Neural cell (in vitro differentiated cells): Measurements from ENCODE around the gene APOB. TPM values are rescaled to one million over a fixed set of nuclear protein-coding genes. Genes with fewer than 3 reads are reported as not detected.

Experiments used
- H2AFZ ChIP-seq: fragments of 200-600, 300-800 bp; sonication (generic), shearing (Covaris generic); 2 replicates; pipeline ENCODE4 v1.6.0; 2014; ENCODE audit warnings: low read depth, mild to moderate bottlenecking, antibody characterized with exemption, low read length, moderate library complexity
- H3F3A ChIP-seq: fragments of 200-600 bp; shearing (Covaris generic); 2 replicates; pipeline ENCODE4 v1.6.1; 2016; ENCODE audit warnings: mild to moderate bottlenecking, moderate library complexity, mixed read lengths, antibody characterized with exemption, low read length; ENCODE audit not compliant: insufficient read depth, poor library complexity, severe bottlenecking
- H3K27ac ChIP-seq: fragments of 200-600, 300-800 bp; sonication (generic), shearing (Covaris generic); 2 replicates; pipeline ENCODE4 v1.5.1; 2014; ENCODE audit warnings: mild to moderate bottlenecking, low read length, moderate library complexity
- H3K27me3 ChIP-seq: fragments of 300-800, 200-600 bp; sonication (generic), shearing (Covaris generic); 2 replicates; pipeline ENCODE4 v1.6.0; 2014; ENCODE audit warnings: mild to moderate bottlenecking, low read depth, low read length, moderate library complexity; ENCODE audit not compliant: insufficient read depth
- H3K36me3 ChIP-seq: fragments of 300-800, 200-600 bp; sonication (generic), shearing (Covaris generic); 2 replicates; pipeline ENCODE4 v1.5.1; 2014; ENCODE audit warnings: mild to moderate bottlenecking, antibody characterized with exemption, low read length, moderate library complexity; ENCODE audit not compliant: insufficient read depth
- H3K4me2 ChIP-seq: fragments of 300-800, 200-600 bp; sonication (generic), shearing (Covaris generic); 2 replicates; pipeline ENCODE4 v1.6.0; 2014; ENCODE audit warnings: mild to moderate bottlenecking, low read length
- H3K4me3 ChIP-seq: fragments of 300-800, 200-600 bp; sonication (generic), shearing (Covaris generic); 2 replicates; pipeline ENCODE4 v1.5.1; 2014; ENCODE audit warnings: mild to moderate bottlenecking, low read length, moderate library complexity
- H3K79me2 ChIP-seq: fragments of 200-600 bp; shearing (Covaris generic); replicated peaks from 2 replicates; pipeline ENCODE4 v1.6.0; 2014; ENCODE audit warnings: mild to moderate bottlenecking, low read length, moderate library complexity; ENCODE audit not compliant: insufficient read depth
- H3K9ac ChIP-seq: fragments of 300-800, 200-600 bp; sonication (generic), shearing (Covaris generic); 2 replicates; pipeline ENCODE4 v1.6.1; 2016; ENCODE audit warnings: mild to moderate bottlenecking, low read length, mixed read lengths
- H3K9me2 ChIP-seq: fragments of 200-600 bp; shearing (Covaris generic); 2 replicates; pipeline ENCODE4 v1.6.1; 2016; ENCODE audit warnings: mild to moderate bottlenecking, low read length, mixed read lengths; ENCODE audit not compliant: insufficient read depth
- H3K9me3 ChIP-seq: fragments of 200-600, 300-800 bp; sonication (generic), shearing (Covaris generic); 2 replicates; pipeline ENCODE4 v1.6.1; 2016; ENCODE audit warnings: mild to moderate bottlenecking, mixed run types, low read length, moderate library complexity, mixed read lengths
- H4K20me1 ChIP-seq: fragments of 200-600 bp; shearing (Covaris generic); 2 replicates; pipeline ENCODE4 v1.6.1; 2016; ENCODE audit warnings: mild to moderate bottlenecking, mixed run types; ENCODE audit not compliant: insufficient read depth
- EP300 ChIP-seq: fragments of 450-650 bp; conservative IDR thresholded peaks from 2 replicates; pipeline ENCODE4 v1.6.1; 2014; ENCODE audit warnings: antibody characterized with exemption, mild to moderate bottlenecking, moderate library complexity; ENCODE audit not compliant: poor library complexity, severe bottlenecking
- EZH2 ChIP-seq: fragments of 200-600, 300-800 bp; shearing (Covaris generic), sonication (generic); IDR thresholded peaks from 2 replicates; pipeline ENCODE4 v1.6.1; 2014; ENCODE audit warnings: antibody characterized with exemption, low read length, borderline replicate concordance, mild to moderate bottlenecking; ENCODE audit not compliant: insufficient read depth, poor library complexity, severe bottlenecking
- MXI1 ChIP-seq: fragments of 450-650 bp; conservative IDR thresholded peaks from 2 replicates; pipeline ENCODE4 v1.6.1; 2014; ENCODE audit warnings: antibody characterized with exemption, mild to moderate bottlenecking; ENCODE audit not compliant: poor library complexity, severe bottlenecking
- POLR2AphosphoS5 ChIP-seq: IDR thresholded peaks from 2 replicates; pipeline ENCODE4 v1.6.1; 2012
- RAD21 ChIP-seq: fragments of 450-650 bp; conservative IDR thresholded peaks from 2 replicates; pipeline ENCODE4 v1.6.1; 2014; ENCODE audit warnings: antibody characterized with exemption, mild to moderate bottlenecking, moderate library complexity
- SMC3 ChIP-seq: fragments of 450-650 bp; conservative IDR thresholded peaks from 2 replicates; pipeline ENCODE4 v1.6.1; 2014; ENCODE audit warnings: antibody characterized with exemption, mild to moderate bottlenecking, moderate library complexity; ENCODE audit not compliant: poor library complexity
- TAF1 ChIP-seq: IDR thresholded peaks from 2 replicates; pipeline ENCODE4 v1.6.1; 2012; ENCODE audit warnings: low read depth
- polyA plus RNA-seq: library from polyadenylated mRNA; depleted of rRNA; stranded (reverse); fragments of >200 nt; gene quantifications from 2 replicates; pipeline ENCODE4 v1.2.3, GENCODE V29; 2014
- TF ChIP-seq, protein P1 (sequence below): IDR thresholded peaks from 2 replicates; pipeline ENCODE4 v1.6.1; 2012; ENCODE audit warnings: borderline replicate concordance
- TF ChIP-seq, protein P2 (sequence below): fragments of 450-650 bp; IDR thresholded peaks from 2 replicates; pipeline ENCODE4 v1.5.1; 2014; ENCODE audit warnings: antibody characterized with exemption, mild to moderate bottlenecking, moderate library complexity; ENCODE audit not compliant: poor library complexity, severe bottlenecking

APOB gene
- polyA plus RNA-seq, 1 donor from 2014 or later, result not detected

DNA sequence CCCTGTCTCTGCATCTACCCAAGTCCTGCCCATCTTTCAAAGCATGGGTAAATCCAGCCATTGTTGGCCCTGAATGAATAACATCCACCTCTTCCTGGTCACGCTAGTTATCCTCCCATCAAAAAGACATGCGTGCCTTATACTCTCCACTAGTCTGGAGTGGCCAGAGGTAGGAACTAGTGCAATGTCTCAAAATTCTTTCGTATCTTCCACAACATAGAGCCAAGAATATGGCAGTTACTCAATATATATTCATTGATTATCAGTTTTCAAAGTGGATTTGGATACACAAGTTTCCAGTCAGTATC is 8.9 kb downstream of the APOB start:
- TF ChIP-seq MXI1, result no peak
- no peak for TF ChIP-seq EP300
- TF ChIP-seq, protein P1, sequence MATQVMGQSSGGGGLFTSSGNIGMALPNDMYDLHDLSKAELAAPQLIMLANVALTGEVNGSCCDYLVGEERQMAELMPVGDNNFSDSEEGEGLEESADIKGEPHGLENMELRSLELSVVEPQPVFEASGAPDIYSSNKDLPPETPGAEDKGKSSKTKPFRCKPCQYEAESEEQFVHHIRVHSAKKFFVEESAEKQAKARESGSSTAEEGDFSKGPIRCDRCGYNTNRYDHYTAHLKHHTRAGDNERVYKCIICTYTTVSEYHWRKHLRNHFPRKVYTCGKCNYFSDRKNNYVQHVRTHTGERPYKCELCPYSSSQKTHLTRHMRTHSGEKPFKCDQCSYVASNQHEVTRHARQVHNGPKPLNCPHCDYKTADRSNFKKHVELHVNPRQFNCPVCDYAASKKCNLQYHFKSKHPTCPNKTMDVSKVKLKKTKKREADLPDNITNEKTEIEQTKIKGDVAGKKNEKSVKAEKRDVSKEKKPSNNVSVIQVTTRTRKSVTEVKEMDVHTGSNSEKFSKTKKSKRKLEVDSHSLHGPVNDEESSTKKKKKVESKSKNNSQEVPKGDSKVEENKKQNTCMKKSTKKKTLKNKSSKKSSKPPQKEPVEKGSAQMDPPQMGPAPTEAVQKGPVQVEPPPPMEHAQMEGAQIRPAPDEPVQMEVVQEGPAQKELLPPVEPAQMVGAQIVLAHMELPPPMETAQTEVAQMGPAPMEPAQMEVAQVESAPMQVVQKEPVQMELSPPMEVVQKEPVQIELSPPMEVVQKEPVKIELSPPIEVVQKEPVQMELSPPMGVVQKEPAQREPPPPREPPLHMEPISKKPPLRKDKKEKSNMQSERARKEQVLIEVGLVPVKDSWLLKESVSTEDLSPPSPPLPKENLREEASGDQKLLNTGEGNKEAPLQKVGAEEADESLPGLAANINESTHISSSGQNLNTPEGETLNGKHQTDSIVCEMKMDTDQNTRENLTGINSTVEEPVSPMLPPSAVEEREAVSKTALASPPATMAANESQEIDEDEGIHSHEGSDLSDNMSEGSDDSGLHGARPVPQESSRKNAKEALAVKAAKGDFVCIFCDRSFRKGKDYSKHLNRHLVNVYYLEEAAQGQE, result no peak
- no peak for TF ChIP-seq POLR2AphosphoS5
- no peak for TF ChIP-seq RAD21
- TF ChIP-seq TAF1, result no peak
- TF ChIP-seq SMC3, result no peak
- no peak for TF ChIP-seq EZH2
- TF ChIP-seq, protein P2, sequence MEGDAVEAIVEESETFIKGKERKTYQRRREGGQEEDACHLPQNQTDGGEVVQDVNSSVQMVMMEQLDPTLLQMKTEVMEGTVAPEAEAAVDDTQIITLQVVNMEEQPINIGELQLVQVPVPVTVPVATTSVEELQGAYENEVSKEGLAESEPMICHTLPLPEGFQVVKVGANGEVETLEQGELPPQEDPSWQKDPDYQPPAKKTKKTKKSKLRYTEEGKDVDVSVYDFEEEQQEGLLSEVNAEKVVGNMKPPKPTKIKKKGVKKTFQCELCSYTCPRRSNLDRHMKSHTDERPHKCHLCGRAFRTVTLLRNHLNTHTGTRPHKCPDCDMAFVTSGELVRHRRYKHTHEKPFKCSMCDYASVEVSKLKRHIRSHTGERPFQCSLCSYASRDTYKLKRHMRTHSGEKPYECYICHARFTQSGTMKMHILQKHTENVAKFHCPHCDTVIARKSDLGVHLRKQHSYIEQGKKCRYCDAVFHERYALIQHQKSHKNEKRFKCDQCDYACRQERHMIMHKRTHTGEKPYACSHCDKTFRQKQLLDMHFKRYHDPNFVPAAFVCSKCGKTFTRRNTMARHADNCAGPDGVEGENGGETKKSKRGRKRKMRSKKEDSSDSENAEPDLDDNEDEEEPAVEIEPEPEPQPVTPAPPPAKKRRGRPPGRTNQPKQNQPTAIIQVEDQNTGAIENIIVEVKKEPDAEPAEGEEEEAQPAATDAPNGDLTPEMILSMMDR, result no peak
- no peaks in the 10 kb centered on the region for H3F3A ChIP-seq
- no peaks in the 10 kb centered on the region for H3K27me3 ChIP-seq
- H3K79me2 ChIP-seq, result no peaks in the 10 kb centered on the region
- H3K4me2 ChIP-seq, result no peak overlapping the region
- no peaks in the 10 kb centered on the region for H3K9me3 ChIP-seq
- H3K27ac ChIP-seq, result no peak overlapping the region
- H3K9me2 ChIP-seq, result no peaks in the 10 kb centered on the region
- no peaks in the 10 kb centered on the region for H4K20me1 ChIP-seq
- H3K9ac ChIP-seq, result no peak overlapping the region
- no peak overlapping the region for H2AFZ ChIP-seq
- H3K4me3 ChIP-seq, result no peak overlapping the region
- no peaks in the 10 kb centered on the region for H3K36me3 ChIP-seq

DNA sequence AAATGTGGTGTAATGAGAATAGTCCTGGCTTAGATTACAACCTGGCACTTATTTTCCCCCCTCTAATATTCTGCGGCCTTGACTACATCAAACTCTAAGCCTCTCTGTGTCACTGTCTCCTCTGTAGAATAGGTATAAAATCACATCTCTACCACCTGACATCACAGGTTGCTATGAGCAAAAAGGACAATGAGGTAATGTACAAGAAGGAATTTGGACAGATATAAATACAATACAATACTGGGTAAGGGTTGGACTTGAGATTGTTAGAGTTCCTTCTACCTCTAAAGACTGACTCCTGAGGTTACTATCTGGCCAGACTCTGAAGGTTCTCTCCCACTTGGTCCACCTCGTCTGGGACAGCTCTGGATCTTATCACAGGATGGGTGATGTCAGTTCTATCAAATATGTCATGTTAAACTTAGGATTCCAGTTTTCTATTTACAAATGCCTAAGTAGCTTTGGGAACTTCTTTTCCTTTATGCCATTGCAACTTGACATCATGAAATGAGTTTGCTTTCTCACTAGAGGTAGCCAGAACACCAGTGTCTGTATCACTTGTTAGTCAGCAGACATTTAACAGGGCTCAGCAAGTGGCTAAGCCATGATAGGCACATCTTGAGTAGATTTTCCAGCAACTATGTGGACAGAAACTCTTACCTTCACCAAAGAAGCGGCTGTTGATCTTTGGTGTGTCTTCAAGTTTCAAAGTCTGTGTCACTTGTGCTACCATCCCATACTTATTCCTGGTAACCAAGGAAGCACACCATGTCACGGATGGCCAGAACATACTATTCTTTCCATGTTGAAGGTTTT is 9.5 kb downstream of the APOB start:
- H3K4me3 ChIP-seq, result no peak overlapping the region
- no peak overlapping the region for H3K27ac ChIP-seq
- no peaks in the 10 kb centered on the region for H3K79me2 ChIP-seq
- H3K27me3 ChIP-seq, result no peaks in the 10 kb centered on the region
- no peak overlapping the region for H2AFZ ChIP-seq
- H4K20me1 ChIP-seq, result no peaks in the 10 kb centered on the region
- no peaks in the 10 kb centered on the region for H3K9me2 ChIP-seq
- TF ChIP-seq RAD21, result no peak
- no peak for TF ChIP-seq POLR2AphosphoS5
- no peak for TF ChIP-seq TAF1
- TF ChIP-seq, protein P1, result no peak
- no peak for TF ChIP-seq EP300
- TF ChIP-seq MXI1, result no peak
- TF ChIP-seq, protein P2, result no peak
- H3K4me2 ChIP-seq, result no peak overlapping the region
- H3F3A ChIP-seq, result no peaks in the 10 kb centered on the region
- H3K9me3 ChIP-seq, result no peaks in the 10 kb centered on the region
- no peaks in the 10 kb centered on the region for H3K36me3 ChIP-seq
- H3K9ac ChIP-seq, result no peak overlapping the region
